K562 (cell line): ENCODE data around the gene TECPR2. TPM values are rescaled to one million over a fixed set of nuclear protein-coding genes. Genes with fewer than 3 reads are reported as not detected.
A peak's percentile ranks its signal among the peaks of the same experiment; 100 is the strongest.

Experiments
- ATF1 ChIP-seq, 2 experiments: fragments of 450-650 bp in 1 of 2; IDR thresholded peaks; 2 replicates each; pipeline ENCODE4 v1.6.1; 2016; ENCODE audit warnings: missing compliant biosample characterization in 1 of 2, missing genetic modification characterization in 1 of 2
- BHLHE40 ChIP-seq: IDR thresholded peaks from 2 replicates; pipeline ENCODE4 v1.6.1; 2011; ENCODE audit warnings: low read length, improper control_type of control experiment
- CGGBP1 ChIP-seq: fragments of 250-450 bp; sonication (Bioruptor Pico); IDR thresholded peaks from 2 replicates; pipeline ENCODE4 v1.9.0; 2021; ENCODE audit warnings: mild to moderate bottlenecking
- E2F3 ChIP-seq: fragments of 250-450 bp; sonication (Bioruptor Pico); IDR thresholded peaks from 2 replicates; pipeline ENCODE4 v1.4.0; 2020; ENCODE audit warnings: mild to moderate bottlenecking
- EP400 ChIP-seq: fragments of 450-650 bp; IDR thresholded peaks from 2 replicates; pipeline ENCODE4 v1.6.1; 2017; ENCODE audit warnings: antibody characterized with exemption, mild to moderate bottlenecking, moderate library complexity
- HBP1 ChIP-seq: fragments of 450-650 bp; formaldehyde crosslinking; IDR thresholded peaks from 2 replicates; pipeline ENCODE4 v1.4.0; 2022; ENCODE audit warnings: missing genetic modification characterization
- KDM2B ChIP-seq: fragments of 250-450 bp; sonication (Bioruptor Pico); IDR thresholded peaks from 2 replicates; pipeline ENCODE4 v1.8.0; 2021; ENCODE audit warnings: mild to moderate bottlenecking, moderate library complexity
- L3MBTL2 ChIP-seq: fragments of 450-650 bp; IDR thresholded peaks from 2 replicates; pipeline ENCODE4 v1.6.1; 2016; ENCODE audit warnings: mild to moderate bottlenecking, moderate library complexity
- LARP7 ChIP-seq: fragments of 450-650 bp; IDR thresholded peaks from 2 replicates; pipeline ENCODE4 v1.6.1; 2016
- NFATC3 ChIP-seq: fragments of 450-650 bp; IDR thresholded peaks from 2 replicates; pipeline ENCODE4 v1.6.1; 2017; ENCODE audit warnings: mild to moderate bottlenecking
- NRF1 ChIP-seq, 2 experiments: fragments of 450-650 bp; IDR thresholded peaks in 1 of 2; conservative IDR thresholded peaks in 1 of 2; 2 replicates each; pipeline ENCODE4 v1.6.1; 2014; ENCODE audit warnings: mild to moderate bottlenecking in 2 of 2
- PCBP1 ChIP-seq: fragments of 200-400 bp; formaldehyde crosslinking; IDR thresholded peaks from 2 replicates; pipeline ENCODE4 v1.6.1; 2018; ENCODE audit warnings: mild to moderate bottlenecking, low read depth, low read length; ENCODE audit not compliant: poor library complexity, severe bottlenecking
- POLR2B ChIP-seq: fragments of 450-650 bp; IDR thresholded peaks from 2 replicates; pipeline ENCODE4 v1.6.1; 2018; ENCODE audit warnings: low read depth; ENCODE audit not compliant: partially characterized antibody
- SRSF9 ChIP-seq: fragments of 200-400 bp; formaldehyde crosslinking; IDR thresholded peaks from 2 replicates; pipeline ENCODE4 v1.6.1; 2017; ENCODE audit warnings: low read depth, low read length, borderline replicate concordance
- THAP12 ChIP-seq: fragments of 250-450 bp; sonication (Bioruptor Pico); IDR thresholded peaks from 2 replicates; pipeline ENCODE4 v1.9.0; 2021; ENCODE audit warnings: mild to moderate bottlenecking, inconsistent platforms
- ZBTB11 ChIP-seq, 3 experiments: fragments of 200-800 bp in 1 of 3; fragments of 250-450 bp in 1 of 3; fragments of 450-650 bp in 1 of 3; sonication (Bioruptor Pico) in 1 of 3; sonication (Bioruptor generic) in 1 of 3; formaldehyde crosslinking in 1 of 3; IDR thresholded peaks; 2 replicates each; pipeline versions ENCODE4 v1.6.1 to v1.8.0; 2016 to 2022; ENCODE audit warnings: mild to moderate bottlenecking in 2 of 3, missing genetic modification characterization in 2 of 3, missing compliant biosample characterization in 1 of 3, moderate library complexity in 1 of 3
- ZFX ChIP-seq: sonication (generic); formaldehyde crosslinking; IDR thresholded peaks from 2 replicates; pipeline ENCODE4 v1.8.0; 2022; ENCODE audit warnings: mild to moderate bottlenecking, missing genetic modification reagents, moderate library complexity
- ZNF212 ChIP-seq: fragments of 450-650 bp; formaldehyde crosslinking; IDR thresholded peaks from 2 replicates; pipeline ENCODE4 v1.4.0; 2020; ENCODE audit warnings: mild to moderate bottlenecking
- polyA plus RNA-seq, 8 experiments: library from polyadenylated mRNA; depleted of rRNA in 4 of 8; stranded (reverse) in 5 of 8; unstranded in 3 of 8; fragments of >200 nt; fragmentation: Nextera tagmentation in 2 of 8; fragmentation: Illumina TruSeq in 1 of 8; extraction: Ambion mirVana in 2 of 8; extraction: Trizol in 1 of 8; gene quantifications; 2 replicates each; pipeline versions ENCODE4 v1.2.1 to v1.2.3, GENCODE V29; 2011 to 2014; ENCODE audit warnings: inconsistent platforms in 1 of 8, missing spikeins in 1 of 8
- total RNA-seq, 7 experiments: library from RNA; depleted of rRNA in 6 of 7; stranded (reverse); fragments of >200 nt in 6 of 7; fragmentation: Illumina TruSeq in 2 of 7; extraction: Trizol in 2 of 7; gene quantifications; 2 replicates each; pipeline versions ENCODE4 v1.2.1 to v1.2.3, GENCODE V29; 2011 to 2021; ENCODE audit warnings: low replicate concordance in 1 of 7

Gene TECPR2
- total and polyA plus RNA-seq, 9 of the 15 experiments (the other 6 are each of a cell fraction or from before 2014, with no cell fraction given), result 0.04 to 3.0 (median 0.83) TPM

GRCh38 chr14:102362545-102363181 lies at the start of gene TECPR2, which contains the start of gene CINP (continued):
- TF ChIP-seq KDM2B (CRISPR knock-in tag), result no peak
- no peak for TF ChIP-seq PCBP1
- TF ChIP-seq ZFX (CRISPR knock-in tag), result peak; percentile 36
- TF ChIP-seq POLR2B, result peak; percentile 70
- TF ChIP-seq ATF1 (CRISPR knock-in tag; IDR thresholded peaks at IDR 0.05), result no peak
- TF ChIP-seq ATF1 (tag; IDR thresholded peaks at IDR 0.05), result peak; percentile 53
- peak; percentile 46; the same call in 1 of the 2 replicates for TF ChIP-seq EP400
- peak in 1 of 3 experiments; percentile 92; a peak in 2 of 6 replicates for TF ChIP-seq ZBTB11 (CRISPR knock-in tag; IDR thresholded peaks at IDR 0.05)
- no peak for TF ChIP-seq E2F3 (CRISPR knock-in tag)
- no peak for TF ChIP-seq LARP7
- TF ChIP-seq L3MBTL2, result 0 out of 2 replicates have a peak, but pooled peaks have one; percentile 21
- no peak for TF ChIP-seq ZNF212 (CRISPR knock-in tag)
- no peak for TF ChIP-seq HBP1
- no peak for TF ChIP-seq BHLHE40
- TF ChIP-seq THAP12 (CRISPR knock-in tag), result no peak
- no peak for TF ChIP-seq NFATC3
- no peak for TF ChIP-seq CGGBP1 (CRISPR knock-in tag)
- no peak for TF ChIP-seq NRF1 (conservative IDR thresholded peaks at IDR 0.05 in 1 of 2, IDR thresholded peaks at IDR 0.05 in 1 of 2)
- no peak for TF ChIP-seq SRSF9
